Liver (tissue), 9 donors: ENCODE data around the gene IFIT5. TPM values are rescaled to one million over a fixed set of nuclear protein-coding genes. Genes with fewer than 3 reads are reported as not detected.

ENCODE experiments used
- DNase-seq: peaks from one replicate; pipeline ENCODE4 v3.0.0-alpha.2; 2017; ENCODE audit warnings: low spot score
- H3K27ac ChIP-seq, 2 donors: one replicate each; pipeline ENCODE4 v1.7.0; 2013; ENCODE audit warnings: inconsistent platforms in 2 of 2, low read length in 2 of 2, control low read depth in 1 of 2, low read depth in 1 of 2, mild to moderate bottlenecking in 1 of 2
- H3K27me3 ChIP-seq, 4 donors: one replicate each; pipeline versions ENCODE4 v1.6.1 to v1.7.0; 2013; ENCODE audit warnings: low read length in 3 of 4, inconsistent platforms in 1 of 4, mild to moderate bottlenecking in 1 of 4, moderate library complexity in 1 of 4; ENCODE audit not compliant: control insufficient read depth in 4 of 4, insufficient read depth in 4 of 4
- H3K36me3 ChIP-seq, 4 donors: one replicate each; pipeline versions ENCODE4 v1.6.1 to v1.7.0; 2013; ENCODE audit warnings: low read length in 3 of 4, mild to moderate bottlenecking in 3 of 4, low read depth in 1 of 4, moderate library complexity in 1 of 4; ENCODE audit not compliant: control insufficient read depth in 4 of 4, insufficient read depth in 3 of 4
- H3K4me1 ChIP-seq, 4 donors: one replicate each; pipeline versions ENCODE4 v1.6.1 to v1.7.0; 2013; ENCODE audit warnings: low read length in 3 of 4, mild to moderate bottlenecking in 3 of 4, moderate library complexity in 1 of 4; ENCODE audit not compliant: control insufficient read depth in 4 of 4, insufficient read depth in 4 of 4
- H3K4me3 ChIP-seq, 3 donors: one replicate each; pipeline versions ENCODE4 v1.6.1 to v1.7.0; 2013; ENCODE audit warnings: low read length in 3 of 3, control low read depth in 1 of 3, low read depth in 1 of 3, mild to moderate bottlenecking in 1 of 3
- H3K9ac ChIP-seq, 2 donors: one replicate each; pipeline ENCODE4 v1.7.0; 2013; ENCODE audit warnings: low read length in 2 of 2, mild to moderate bottlenecking in 2 of 2, moderate library complexity in 2 of 2, control low read depth in 1 of 2, low read depth in 1 of 2
- H3K9me3 ChIP-seq, 4 donors: one replicate each; pipeline versions ENCODE4 v1.6.1 to v1.7.0; 2013; ENCODE audit warnings: low read length in 3 of 4; ENCODE audit not compliant: control insufficient read depth in 4 of 4
- EGR1 ChIP-seq, 2 donors: IDR thresholded peaks; 2 replicates each; pipeline ENCODE4 v1.6.1; 2016 to 2018; ENCODE audit warnings: antibody characterized with exemption in 2 of 2, low read depth in 2 of 2
- FOXA1 ChIP-seq: IDR thresholded peaks from 2 replicates; pipeline ENCODE4 v1.6.1; 2016; ENCODE audit warnings: antibody characterized with exemption
- FOXA2 ChIP-seq: IDR thresholded peaks from 2 replicates; pipeline ENCODE4 v1.6.1; 2016; ENCODE audit warnings: antibody characterized with exemption
- GABPA ChIP-seq, 2 donors: IDR thresholded peaks in 1 of 2; conservative IDR thresholded peaks in 1 of 2; 2 replicates each; pipeline ENCODE4 v1.6.1; 2016; ENCODE audit warnings: antibody characterized with exemption in 2 of 2, mild to moderate bottlenecking in 1 of 2, moderate library complexity in 1 of 2
- HNF4A ChIP-seq, 2 donors: conservative IDR thresholded peaks; 2 replicates each; pipeline ENCODE4 v1.6.1; 2016; ENCODE audit warnings: antibody characterized with exemption in 2 of 2, mild to moderate bottlenecking in 2 of 2
- HNF4G ChIP-seq: IDR thresholded peaks from 2 replicates; pipeline ENCODE4 v1.6.1; 2016; ENCODE audit warnings: antibody characterized with exemption
- NR2F2 ChIP-seq: IDR thresholded peaks from 2 replicates; pipeline ENCODE4 v1.6.1; 2016; ENCODE audit warnings: antibody characterized with exemption
- RAD21 ChIP-seq, 2 donors: IDR thresholded peaks; 2 replicates each; pipeline ENCODE4 v1.6.1; 2016; ENCODE audit warnings: antibody characterized with exemption in 2 of 2, mild to moderate bottlenecking in 2 of 2
- SP1 ChIP-seq: IDR thresholded peaks from 2 replicates; pipeline ENCODE4 v1.6.1; 2018; ENCODE audit warnings: antibody characterized with exemption, mild to moderate bottlenecking
- TAF1 ChIP-seq: conservative IDR thresholded peaks from 2 replicates; pipeline ENCODE4 v1.6.1; 2016; ENCODE audit warnings: antibody characterized with exemption, mild to moderate bottlenecking
- YY1 ChIP-seq: IDR thresholded peaks from 2 replicates; pipeline ENCODE4 v1.6.1; 2016; ENCODE audit warnings: antibody characterized with exemption, mild to moderate bottlenecking
- WGBS: extraction: QIAGEN DNeasy Blood & Tissue Kit; methylation state at CpG from one replicate; pipeline ENCODE4 v1.1.7; 2013; 5-methylcytosine and 5-hydroxymethylcytosine counted together
- polyA plus RNA-seq, 2 donors: library from polyadenylated mRNA; stranded (reverse) in 1 of 2; unstranded in 1 of 2; fragments of 200-250 nt in 1 of 2; fragments of >200 nt in 1 of 2; fragmentation: Nextera tagmentation in 1 of 2; extraction: Ambion mirVana in 1 of 2; gene quantifications; one replicate each; pipeline versions ENCODE4 v1.2.1 to v1.2.3, GENCODE V29; 2013 to 2015
- total RNA-seq, 2 donors: library from RNA; depleted of rRNA; stranded (reverse); fragments of >200 nt; gene quantifications; one replicate each; pipeline ENCODE4 v1.2.3, GENCODE V29; 2014
- TF ChIP-seq, protein P1 (sequence below): fragments of 150-350 bp; IDR thresholded peaks from 2 replicates; pipeline ENCODE4 v1.5.1; 2017; ENCODE audit warnings: improper control_type of control experiment, low read depth, low read length; ENCODE audit not compliant: missing input control
- TF ChIP-seq, protein P2 (sequence below): IDR thresholded peaks from 2 replicates; pipeline ENCODE4 v1.6.1; 2016; ENCODE audit warnings: antibody characterized with exemption
- TF ChIP-seq, protein P3 (sequence below): IDR thresholded peaks from 2 replicates; pipeline ENCODE4 v1.6.1; 2016; ENCODE audit warnings: antibody characterized with exemption, mild to moderate bottlenecking
- donor health status: healthy.
- donor health status: healthy.
- donor health status: healthy.
- donor health status: healthy.
- donor health status: healthy.

IFIT5 gene
- total and polyA plus RNA-seq, 4 donors: 5.0 to 10.7 (median 6.7) TPM

DNA sequence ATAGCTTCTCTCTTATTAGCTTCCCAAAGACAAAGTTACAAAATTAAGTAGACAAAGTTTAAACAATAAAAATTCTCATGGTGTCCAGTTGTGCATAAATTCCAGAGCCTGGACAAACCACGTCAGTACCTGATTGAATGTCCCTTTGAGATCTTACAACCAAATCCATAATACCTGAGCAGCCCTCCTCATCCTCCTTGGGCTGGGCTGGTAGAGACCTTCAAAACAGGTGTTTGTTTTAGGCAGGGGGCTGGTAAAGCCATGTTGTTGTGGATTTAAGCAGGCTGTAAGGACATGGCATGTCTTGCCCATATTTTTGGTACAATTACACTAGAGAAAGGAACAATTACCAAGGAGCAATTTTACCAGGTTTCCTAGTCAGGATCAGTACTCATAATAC, 2.1 kb downstream of the IFIT5 start:
- H3K9ac ChIP-seq: no peak overlapping the region
- peak overlapping the region in 1 of 3 donors; percentile 8 for H3K4me3 ChIP-seq
- 67% methylated on average over 1 of the region's 1 CpG for WGBS
- peaks cover 8 to 23% (median 13%) of the 10 kb centered on the region in 4 donors for H3K4me1 ChIP-seq
- H3K9me3 ChIP-seq: no peaks in the 10 kb centered on the region
- H3K27me3 ChIP-seq: no peaks in the 10 kb centered on the region
- no peak for TF ChIP-seq SP1
- no peak for TF ChIP-seq YY1
- TF ChIP-seq FOXA2: no peak
- no peak for TF ChIP-seq EGR1 (IDR thresholded peaks at IDR 0.05; ENCODE audit: low read depth in 2 of 2)
- TF ChIP-seq FOXA1: no peak
- TF ChIP-seq HNF4G: no peak
- no peak for TF ChIP-seq NR2F2
- no peak for TF ChIP-seq RAD21 (IDR thresholded peaks at IDR 0.05)
- no peak for TF ChIP-seq TAF1
- peaks cover 0 to 7% (median 1%) of the 10 kb centered on the region in 4 donors for H3K36me3 ChIP-seq
- peak overlapping the region in 1 of 2 donors; percentile 15 for H3K27ac ChIP-seq
- DNase-seq: no peak

DNA sequence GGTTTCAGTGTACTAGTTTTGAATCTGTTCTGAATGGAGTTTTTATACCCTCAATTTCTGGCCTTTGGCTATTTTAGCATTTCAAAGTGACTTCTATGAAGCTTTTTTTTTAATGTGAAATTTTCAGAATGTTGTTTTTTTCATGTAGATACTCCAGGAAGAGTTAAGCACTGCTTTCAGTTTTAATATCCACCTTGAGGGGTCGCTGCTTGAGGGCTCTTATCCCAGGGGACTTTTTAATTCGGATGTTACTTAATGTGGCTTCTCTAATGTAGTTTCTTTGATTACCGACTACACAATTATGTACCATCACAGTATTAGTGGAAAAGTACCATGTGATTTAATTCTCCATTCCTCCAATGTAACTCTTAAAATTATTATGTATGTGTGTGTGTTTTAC, 5.2 kb downstream of the IFIT5 start:
- H3K27ac ChIP-seq: no peak overlapping the region
- TF ChIP-seq SP1: no peak
- TF ChIP-seq RAD21 (IDR thresholded peaks at IDR 0.05): peak in 1 of 2 donors; percentile 38
- no peak for TF ChIP-seq HNF4G
- no peak for TF ChIP-seq FOXA2
- TF ChIP-seq GABPA (IDR thresholded peaks at IDR 0.05 in 1 of 2, conservative IDR thresholded peaks at IDR 0.05 in 1 of 2): no peak
- TF ChIP-seq, protein P1, sequence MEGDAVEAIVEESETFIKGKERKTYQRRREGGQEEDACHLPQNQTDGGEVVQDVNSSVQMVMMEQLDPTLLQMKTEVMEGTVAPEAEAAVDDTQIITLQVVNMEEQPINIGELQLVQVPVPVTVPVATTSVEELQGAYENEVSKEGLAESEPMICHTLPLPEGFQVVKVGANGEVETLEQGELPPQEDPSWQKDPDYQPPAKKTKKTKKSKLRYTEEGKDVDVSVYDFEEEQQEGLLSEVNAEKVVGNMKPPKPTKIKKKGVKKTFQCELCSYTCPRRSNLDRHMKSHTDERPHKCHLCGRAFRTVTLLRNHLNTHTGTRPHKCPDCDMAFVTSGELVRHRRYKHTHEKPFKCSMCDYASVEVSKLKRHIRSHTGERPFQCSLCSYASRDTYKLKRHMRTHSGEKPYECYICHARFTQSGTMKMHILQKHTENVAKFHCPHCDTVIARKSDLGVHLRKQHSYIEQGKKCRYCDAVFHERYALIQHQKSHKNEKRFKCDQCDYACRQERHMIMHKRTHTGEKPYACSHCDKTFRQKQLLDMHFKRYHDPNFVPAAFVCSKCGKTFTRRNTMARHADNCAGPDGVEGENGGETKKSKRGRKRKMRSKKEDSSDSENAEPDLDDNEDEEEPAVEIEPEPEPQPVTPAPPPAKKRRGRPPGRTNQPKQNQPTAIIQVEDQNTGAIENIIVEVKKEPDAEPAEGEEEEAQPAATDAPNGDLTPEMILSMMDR: peak; percentile 16
- TF ChIP-seq YY1: no peak
- TF ChIP-seq HNF4A (conservative IDR thresholded peaks at IDR 0.05): no peak
- TF ChIP-seq, protein P2, sequence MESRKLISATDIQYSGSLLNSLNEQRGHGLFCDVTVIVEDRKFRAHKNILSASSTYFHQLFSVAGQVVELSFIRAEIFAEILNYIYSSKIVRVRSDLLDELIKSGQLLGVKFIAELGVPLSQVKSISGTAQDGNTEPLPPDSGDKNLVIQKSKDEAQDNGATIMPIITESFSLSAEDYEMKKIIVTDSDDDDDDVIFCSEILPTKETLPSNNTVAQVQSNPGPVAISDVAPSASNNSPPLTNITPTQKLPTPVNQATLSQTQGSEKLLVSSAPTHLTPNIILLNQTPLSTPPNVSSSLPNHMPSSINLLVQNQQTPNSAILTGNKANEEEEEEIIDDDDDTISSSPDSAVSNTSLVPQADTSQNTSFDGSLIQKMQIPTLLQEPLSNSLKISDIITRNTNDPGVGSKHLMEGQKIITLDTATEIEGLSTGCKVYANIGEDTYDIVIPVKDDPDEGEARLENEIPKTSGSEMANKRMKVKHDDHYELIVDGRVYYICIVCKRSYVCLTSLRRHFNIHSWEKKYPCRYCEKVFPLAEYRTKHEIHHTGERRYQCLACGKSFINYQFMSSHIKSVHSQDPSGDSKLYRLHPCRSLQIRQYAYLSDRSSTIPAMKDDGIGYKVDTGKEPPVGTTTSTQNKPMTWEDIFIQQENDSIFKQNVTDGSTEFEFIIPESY: no peak
- TF ChIP-seq, protein P3, sequence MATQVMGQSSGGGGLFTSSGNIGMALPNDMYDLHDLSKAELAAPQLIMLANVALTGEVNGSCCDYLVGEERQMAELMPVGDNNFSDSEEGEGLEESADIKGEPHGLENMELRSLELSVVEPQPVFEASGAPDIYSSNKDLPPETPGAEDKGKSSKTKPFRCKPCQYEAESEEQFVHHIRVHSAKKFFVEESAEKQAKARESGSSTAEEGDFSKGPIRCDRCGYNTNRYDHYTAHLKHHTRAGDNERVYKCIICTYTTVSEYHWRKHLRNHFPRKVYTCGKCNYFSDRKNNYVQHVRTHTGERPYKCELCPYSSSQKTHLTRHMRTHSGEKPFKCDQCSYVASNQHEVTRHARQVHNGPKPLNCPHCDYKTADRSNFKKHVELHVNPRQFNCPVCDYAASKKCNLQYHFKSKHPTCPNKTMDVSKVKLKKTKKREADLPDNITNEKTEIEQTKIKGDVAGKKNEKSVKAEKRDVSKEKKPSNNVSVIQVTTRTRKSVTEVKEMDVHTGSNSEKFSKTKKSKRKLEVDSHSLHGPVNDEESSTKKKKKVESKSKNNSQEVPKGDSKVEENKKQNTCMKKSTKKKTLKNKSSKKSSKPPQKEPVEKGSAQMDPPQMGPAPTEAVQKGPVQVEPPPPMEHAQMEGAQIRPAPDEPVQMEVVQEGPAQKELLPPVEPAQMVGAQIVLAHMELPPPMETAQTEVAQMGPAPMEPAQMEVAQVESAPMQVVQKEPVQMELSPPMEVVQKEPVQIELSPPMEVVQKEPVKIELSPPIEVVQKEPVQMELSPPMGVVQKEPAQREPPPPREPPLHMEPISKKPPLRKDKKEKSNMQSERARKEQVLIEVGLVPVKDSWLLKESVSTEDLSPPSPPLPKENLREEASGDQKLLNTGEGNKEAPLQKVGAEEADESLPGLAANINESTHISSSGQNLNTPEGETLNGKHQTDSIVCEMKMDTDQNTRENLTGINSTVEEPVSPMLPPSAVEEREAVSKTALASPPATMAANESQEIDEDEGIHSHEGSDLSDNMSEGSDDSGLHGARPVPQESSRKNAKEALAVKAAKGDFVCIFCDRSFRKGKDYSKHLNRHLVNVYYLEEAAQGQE: no peak
- no peak for TF ChIP-seq FOXA1
- no peaks in the 10 kb centered on the region for H3K27me3 ChIP-seq
- H3K9ac ChIP-seq: no peak overlapping the region
- WGBS: 69% methylated on average over 3 of the region's 3 CpGs
- no peak for DNase-seq
- peaks cover 0 to 7% (median 1%) of the 10 kb centered on the region in 4 donors for H3K36me3 ChIP-seq
- H3K4me3 ChIP-seq: no peak overlapping the region
- H3K9me3 ChIP-seq: no peaks in the 10 kb centered on the region
- H3K4me1 ChIP-seq: peaks cover 8 to 16% (median 13%) of the 10 kb centered on the region in 4 donors
